ENCODE results near the gene OR2F2.

- TF ChIP-seq ZNF274 (IDR thresholded peaks at IDR 0.05; ENCODE audit: low read depth, low read length) (no peak), YY1 (IDR thresholded peaks at IDR 0.05; ENCODE audit: insufficient read depth, insufficient read length) (no peak)
These were observed 26.0 kb downstream of the OR2F2 start for GRCh38 chr7:143960813-143961610.
